Ovary (tissue), 9 donors: ENCODE data around the gene PPP2R2C. TPM values are rescaled to one million over a fixed set of nuclear protein-coding genes. Genes with fewer than 3 reads are reported as not detected.
A peak's percentile ranks its signal among the peaks of the same experiment; 100 is the strongest.

Experiments
- DNase-seq, 5 donors: peaks; one replicate each; pipeline ENCODE4 v3.0.0-alpha.2; 2019 to 2020
- H3K27ac ChIP-seq, 2 donors: fragments of 200-600 bp; one replicate each; pipeline versions ENCODE4 v1.5.1 to v1.8.0; 2019 to 2022
- H3K27me3 ChIP-seq: fragments of 200-600 bp; one replicate; pipeline ENCODE4 v1.8.0; 2022
- H3K36me3 ChIP-seq: fragments of 200-600 bp; sonication (generic); one replicate; pipeline ENCODE4 v1.5.1; 2019
- H3K4me1 ChIP-seq: one replicate; pipeline ENCODE4 v1.8.1; 2013; ENCODE audit warnings: mild to moderate bottlenecking, moderate library complexity; ENCODE audit not compliant: insufficient read depth
- H3K4me3 ChIP-seq: fragments of 200-600 bp; sonication (generic); one replicate; pipeline ENCODE4 v1.5.1; 2017
- H3K9me3 ChIP-seq, 2 donors: fragments of 200-600 bp in 1 of 2; sonication (generic) in 1 of 2; one replicate each; pipeline versions ENCODE4 v1.5.1 to v1.8.1; 2013 to 2019; ENCODE audit warnings: mild to moderate bottlenecking in 1 of 2, moderate library complexity in 1 of 2
- EP300 ChIP-seq: sonication (generic); formaldehyde crosslinking; IDR thresholded peaks from one replicate; pipeline ENCODE4 v1.6.1; 2017; ENCODE audit warnings: antibody characterized with exemption
- POLR2A ChIP-seq: fragments of 450-650 bp; IDR thresholded peaks from one replicate; pipeline ENCODE4 v1.6.1; 2017; ENCODE audit warnings: antibody characterized with exemption, mild to moderate bottlenecking, moderate library complexity
- WGBS, 3 donors: extraction: QIAGEN DNeasy Blood & Tissue Kit in 1 of 3; methylation state at CpG; one replicate each; pipeline versions ENCODE4 v1.1.5 to v1.1.7; 2013 to 2017; 5-methylcytosine and 5-hydroxymethylcytosine counted together
- intact Hi-C, 4 donors: fragments of 100-400 bp; cut with DNase I; formaldehyde crosslinking; loops; one replicate each; pipeline versions ENCODE4 v1.11.0 to v1.15.1; 2022 to 2023
- polyA plus RNA-seq, 2 donors: library from polyadenylated mRNA; stranded (reverse); fragments of 200-250 nt in 1 of 2; fragments of 350-450 nt in 1 of 2; fragmentation: Illumina TruSeq in 1 of 2; extraction: RNeasy Lipid Tissue Mini Kit (QIAGEN cat#74804) in 1 of 2; gene quantifications; one replicate each; pipeline ENCODE4 v1.2.3, GENCODE V29; 2013 to 2014
- total RNA-seq, 7 donors: library from RNA; depleted of rRNA in 2 of 7; stranded (reverse); fragments of >200 nt in 2 of 7; fragmentation: NEBNext Ultra II Directional in 3 of 7; extraction: Animal tissue kit (Norgen Biotek cat#: 25700) in 3 of 7; gene quantifications; one replicate each; pipeline versions ENCODE4 v1.1.0 to v1.2.4, GENCODE V29; 2016 to 2023
- TF ChIP-seq, protein P1 (sequence below), 3 donors: fragments of 450-650 bp in 2 of 3; fragments of 200-600 bp in 1 of 3; IDR thresholded peaks; one replicate each; pipeline versions ENCODE4 v1.5.1 to v1.8.0; 2016 to 2022; ENCODE audit warnings: antibody characterized with exemption in 3 of 3, mild to moderate bottlenecking in 1 of 3
- donor health status: DM: no; HTN: no; CAD: no; lungs with moderate emphysema.
- donor health status: DM: no; HTN: no; CAD: no.
- donor health status: Bipolar disorder and iron deficiency.
- donor health status: DM: yes; HTN: yes; CAD: no.
- donor health status: DM: no; HTN: no; CAD: no.
- donor health status: DM: yes; HTN: yes; CAD: no.

The PPP2R2C gene
- total and polyA plus RNA-seq, 9 donors, result 0.12 to 4.5 (median 0.77) TPM

DNA sequence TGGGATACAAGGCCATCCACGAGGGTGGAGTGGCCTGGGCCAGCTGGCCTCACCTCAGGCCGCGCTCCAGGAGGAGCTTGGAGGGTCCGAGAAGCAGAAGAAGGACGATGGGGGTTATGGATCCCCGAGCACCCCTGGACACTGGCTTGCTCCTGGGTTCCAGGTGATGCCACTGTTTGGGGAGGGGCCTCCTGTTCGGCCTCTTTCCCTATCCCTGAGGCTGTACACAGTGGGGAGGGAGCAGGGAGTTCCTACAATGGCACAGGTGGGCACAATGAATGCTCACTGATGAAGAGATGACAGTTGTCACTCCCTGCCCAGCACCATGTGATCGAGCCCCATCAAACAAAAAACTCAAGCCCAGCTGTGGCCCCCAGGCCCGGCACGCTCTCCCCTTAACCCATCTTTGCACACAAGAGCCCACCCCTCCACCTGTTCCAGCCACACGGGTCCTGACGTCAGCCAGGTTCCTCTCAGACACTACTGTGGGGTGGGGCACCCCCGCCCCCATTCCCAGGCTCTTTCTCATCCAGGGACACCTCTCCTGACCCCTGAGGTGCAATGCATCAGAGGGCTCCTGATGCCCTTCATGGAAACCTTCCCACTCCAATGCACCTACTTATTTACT lies 132.5 kb downstream of the PPP2R2C start:
- no peaks in the 10 kb centered on the region for H3K27me3 ChIP-seq
- 85 to 88% (median 86%) methylated on average over 13 of the region's 13 CpGs for WGBS, 3 donors
- DNase-seq, result no peak
- H3K4me3 ChIP-seq, result no peak overlapping the region
- H3K27ac ChIP-seq, result no peak overlapping the region
- no peak for TF ChIP-seq EP300
- no peak for TF ChIP-seq POLR2A
- TF ChIP-seq, protein P1, sequence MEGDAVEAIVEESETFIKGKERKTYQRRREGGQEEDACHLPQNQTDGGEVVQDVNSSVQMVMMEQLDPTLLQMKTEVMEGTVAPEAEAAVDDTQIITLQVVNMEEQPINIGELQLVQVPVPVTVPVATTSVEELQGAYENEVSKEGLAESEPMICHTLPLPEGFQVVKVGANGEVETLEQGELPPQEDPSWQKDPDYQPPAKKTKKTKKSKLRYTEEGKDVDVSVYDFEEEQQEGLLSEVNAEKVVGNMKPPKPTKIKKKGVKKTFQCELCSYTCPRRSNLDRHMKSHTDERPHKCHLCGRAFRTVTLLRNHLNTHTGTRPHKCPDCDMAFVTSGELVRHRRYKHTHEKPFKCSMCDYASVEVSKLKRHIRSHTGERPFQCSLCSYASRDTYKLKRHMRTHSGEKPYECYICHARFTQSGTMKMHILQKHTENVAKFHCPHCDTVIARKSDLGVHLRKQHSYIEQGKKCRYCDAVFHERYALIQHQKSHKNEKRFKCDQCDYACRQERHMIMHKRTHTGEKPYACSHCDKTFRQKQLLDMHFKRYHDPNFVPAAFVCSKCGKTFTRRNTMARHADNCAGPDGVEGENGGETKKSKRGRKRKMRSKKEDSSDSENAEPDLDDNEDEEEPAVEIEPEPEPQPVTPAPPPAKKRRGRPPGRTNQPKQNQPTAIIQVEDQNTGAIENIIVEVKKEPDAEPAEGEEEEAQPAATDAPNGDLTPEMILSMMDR (IDR thresholded peaks at IDR 0.05), result no peak
- H3K9me3 ChIP-seq, result no peaks in the 10 kb centered on the region
- no peaks in the 10 kb centered on the region for H3K4me1 ChIP-seq
- no peaks in the 10 kb centered on the region for H3K36me3 ChIP-seq
- intact Hi-C loops, result loop anchor here in 3 of 4 donors (10.0 kb wide), 1 partner anchor 205 kb away; no protein-coding TSS in a partner anchor

DNA sequence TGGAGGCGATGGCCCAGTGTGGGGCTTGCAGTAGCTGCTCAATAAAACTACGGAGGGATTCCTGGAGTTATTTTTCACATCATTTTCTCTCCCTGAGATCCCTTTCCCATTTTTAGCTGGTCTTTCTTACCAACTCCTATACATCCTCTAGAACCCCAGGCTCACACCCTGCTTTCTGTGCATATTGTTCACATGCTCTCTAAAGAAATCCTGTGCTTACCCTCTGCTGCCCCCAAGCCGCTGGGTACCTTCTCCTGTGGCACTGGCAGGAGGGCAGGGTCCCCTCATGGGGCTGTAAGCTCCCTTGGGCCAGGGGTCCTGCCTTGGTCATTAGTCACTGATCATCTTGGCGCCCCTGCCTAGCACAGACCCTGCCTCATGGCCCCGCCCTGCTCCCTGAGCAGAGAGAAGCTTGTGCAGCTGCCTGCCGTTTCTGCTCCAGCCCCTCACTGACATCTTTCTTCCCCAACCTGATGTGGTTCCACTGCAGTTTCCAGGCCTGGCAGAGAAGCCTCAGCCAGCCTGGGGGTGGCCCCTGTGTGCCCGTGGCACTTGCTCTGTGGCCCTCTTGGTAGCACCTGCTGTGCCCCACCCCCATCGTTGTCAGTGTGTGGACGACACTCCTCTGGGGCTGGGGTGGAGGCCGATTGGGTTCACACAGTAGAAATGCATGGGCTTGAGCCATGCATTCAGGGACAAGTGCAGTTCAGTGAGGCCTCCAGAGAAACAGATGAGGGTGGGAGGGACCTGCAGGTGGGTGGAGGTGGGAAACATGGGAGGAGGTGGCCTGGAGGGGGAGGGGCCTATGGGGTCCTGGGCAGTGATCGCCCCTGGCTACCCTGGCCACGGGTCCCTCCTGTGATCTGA lies 133.2 kb downstream of the PPP2R2C start:
- DNase-seq, result no peak
- Histone ChIP-seq H3K4me3 (no peak overlapping the region), H3K27ac (no peak overlapping the region), H3K36me3 (no peaks in the 10 kb centered on the region), H3K9me3 (no peaks in the 10 kb centered on the region), H3K27me3 (no peaks in the 10 kb centered on the region), H3K4me1 (no peaks in the 10 kb centered on the region)
- WGBS, 3 donors, result 73 to 77% (median 76%) methylated on average over 12 of the region's 12 CpGs
- intact Hi-C loops, result loop anchor here in 3 of 4 donors (10.0 kb wide), 1 partner anchor 206 kb away; no protein-coding TSS in a partner anchor
- TF ChIP-seq EP300, result no peak

DNA sequence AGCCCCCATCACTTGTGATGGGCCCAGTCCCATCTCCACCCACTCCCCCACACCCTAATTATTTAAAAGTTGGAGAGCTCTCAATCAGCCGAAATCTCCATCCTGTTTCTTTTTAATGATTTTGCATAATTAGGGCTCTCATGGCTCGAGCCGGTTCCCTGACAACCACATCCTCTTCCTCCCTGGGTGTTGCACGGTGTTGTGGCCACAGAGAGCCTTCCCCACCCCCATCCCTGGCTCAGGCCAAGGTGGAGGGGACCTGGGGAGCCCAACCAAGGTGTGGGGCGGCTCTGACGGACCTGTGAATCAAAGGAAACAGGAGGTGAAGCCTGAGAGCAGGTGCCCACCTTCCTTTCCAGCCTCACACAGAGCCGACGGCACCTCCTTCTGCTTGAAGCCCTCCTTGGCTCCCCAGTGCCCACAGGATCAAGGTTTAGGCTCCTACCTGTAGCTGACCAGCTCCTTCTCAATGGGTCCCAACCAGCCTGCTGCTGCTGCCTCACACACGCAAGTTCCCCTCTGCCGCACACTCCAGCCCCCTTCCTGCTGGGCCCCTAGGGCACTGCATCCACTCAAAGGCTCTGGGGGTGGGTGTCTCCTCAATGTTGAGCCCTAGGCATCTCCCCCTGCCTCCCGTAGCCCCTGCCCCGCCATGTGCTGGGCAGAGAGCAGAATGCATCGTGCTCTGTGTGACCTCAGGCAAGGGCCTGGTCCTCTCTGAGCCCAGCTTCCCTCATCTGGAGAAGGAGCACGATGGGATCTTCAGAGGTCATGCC lies 134.1 kb downstream of the PPP2R2C start:
- TF ChIP-seq EP300 (no peak), POLR2A (no peak)
- TF ChIP-seq, protein P1 (IDR thresholded peaks at IDR 0.05), result no peak

DNA sequence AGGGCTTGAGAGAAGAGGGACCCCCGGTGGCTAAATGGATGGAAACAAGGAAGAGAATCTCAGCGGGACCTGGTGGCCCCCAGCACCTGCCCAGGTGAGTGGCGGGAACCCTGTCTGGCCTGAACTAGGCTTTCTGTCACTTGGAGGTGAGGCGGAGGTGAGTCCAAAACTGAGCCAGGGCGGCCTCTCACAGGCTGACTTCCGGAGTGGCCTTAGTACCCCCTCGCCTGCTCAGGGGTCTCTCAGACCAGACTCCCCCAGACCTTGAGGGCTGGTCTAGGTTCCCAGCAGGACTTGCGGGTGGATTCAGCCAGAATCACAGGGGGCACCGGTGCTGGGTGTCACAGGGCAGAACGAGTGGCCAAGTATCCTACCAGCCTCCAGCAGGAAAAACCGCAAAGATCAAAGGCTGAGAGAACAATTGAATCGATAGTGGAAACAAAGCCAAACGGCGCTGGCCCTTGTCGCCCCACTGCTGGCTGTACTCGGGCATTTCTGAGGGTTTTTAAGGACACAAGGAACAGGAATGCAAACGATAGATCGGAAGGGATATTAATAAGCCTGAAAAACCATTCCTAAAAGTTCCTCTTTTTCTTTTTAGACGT lies 135.0 kb downstream of the PPP2R2C start:
- intact Hi-C loops, result loop anchor here in 3 of 4 donors (10.0 kb wide), 1 partner anchor 207 kb away; no protein-coding TSS in a partner anchor
- no peaks in the 10 kb centered on the region for H3K27me3 ChIP-seq
- H3K9me3 ChIP-seq, result no peaks in the 10 kb centered on the region
- H3K4me1 ChIP-seq, result no peaks in the 10 kb centered on the region
- no peak overlapping the region for H3K4me3 ChIP-seq
- TF ChIP-seq POLR2A (no peak), EP300 (no peak)
- TF ChIP-seq, protein P1 (IDR thresholded peaks at IDR 0.05), result no peak
- 46 to 57% (median 48%) methylated on average over 18 to 19 of the region's 19 CpGs for WGBS, 3 donors
- DNase-seq, result peak in 1 of 5 donors; percentile 7
- H3K36me3 ChIP-seq, result no peaks in the 10 kb centered on the region
- no peak overlapping the region for H3K27ac ChIP-seq

More for the DNA sequence above, 134.1 kb downstream of the PPP2R2C start:
- no peak for DNase-seq
- no peak overlapping the region for H3K4me3 ChIP-seq
- no peaks in the 10 kb centered on the region for H3K36me3 ChIP-seq
- H3K27me3 ChIP-seq, result no peaks in the 10 kb centered on the region
- H3K27ac ChIP-seq, result no peak overlapping the region
- H3K9me3 ChIP-seq, result no peaks in the 10 kb centered on the region
- no peaks in the 10 kb centered on the region for H3K4me1 ChIP-seq
- 71 to 77% (median 73%) methylated on average over 14 of the region's 14 CpGs for WGBS, 3 donors
- intact Hi-C loops, result loop anchor here in 3 of 4 donors (10.0 kb wide), 1 partner anchor 206 kb away; no protein-coding TSS in a partner anchor
